IMR-90 (cell line): Measurements from ENCODE around the gene RUNX3. TPM values are rescaled to one million over a fixed set of nuclear protein-coding genes. Genes with fewer than 3 reads are reported as not detected.

Source experiments
- ATAC-seq: fragments of 200-7000 bp; cut with Tn5 transposase; 2 replicates; pipeline ENCODE4 v1.9.1; 2020; ENCODE audit warnings: low read depth, mild to moderate bottlenecking, moderate library complexity
- BruUV-seq: library from RNA; stranded (reverse); fragments of 400-500 nt; replicated peaks from 2 replicates; lab custom pipeline; 2021; lab: Mats Ljungman, UMichigan
- CTCF ChIA-PET: fragments of 300-600 bp; formaldehyde crosslinking; extraction: SDS; loops from one replicate; lab custom pipeline; 2021; ENCODE audit warnings: antibody characterized with exemption; lab: Yijun Ruan, JAX
- POLR2A ChIA-PET: fragments of 300-600 bp; sonication (Branson Sonifier 250); formaldehyde crosslinking; loops from one replicate; lab custom pipeline; 2022; ENCODE audit warnings: antibody characterized with exemption; ENCODE audit not compliant: unreplicated experiment; lab: Charles Lee
- DNase-seq: peaks from one replicate; pipeline ENCODE4 v3.0.0; 2013
- H2AFZ ChIP-seq: replicated peaks from 2 replicates; pipeline ENCODE3; 2013; ENCODE audit warnings: low read length, mild to moderate bottlenecking; ENCODE audit not compliant: poor library complexity
- H2AK5ac ChIP-seq: 2 replicates; pipeline ENCODE4 v1.6.1; 2013; ENCODE audit warnings: low read depth, low read length, inconsistent platforms
- H2AK9ac ChIP-seq: replicated peaks from 2 replicates; pipeline ENCODE3; 2013; ENCODE audit warnings: mild to moderate bottlenecking, low read depth, low read length, moderate library complexity; ENCODE audit not compliant: poor library complexity
- H2BK120ac ChIP-seq: 2 replicates; pipeline ENCODE4 v1.6.1; 2013; ENCODE audit warnings: low read depth, low read length, inconsistent platforms
- H2BK15ac ChIP-seq: 3 replicates; pipeline ENCODE4 v1.6.1; 2013; ENCODE audit warnings: low read depth, low read length, inconsistent platforms
- H2BK20ac ChIP-seq: 2 replicates; pipeline ENCODE4 v1.6.1; 2013; ENCODE audit warnings: low read depth, mild to moderate bottlenecking, inconsistent platforms, low read length, moderate library complexity
- H2BK5ac ChIP-seq: 2 replicates; pipeline ENCODE4 v1.6.1; 2013; ENCODE audit warnings: mild to moderate bottlenecking, low read depth, low read length, inconsistent platforms; ENCODE audit not compliant: poor library complexity, severe bottlenecking
- H3K14ac ChIP-seq: replicated peaks from 2 replicates; pipeline ENCODE4 v1.6.1; 2013; ENCODE audit warnings: low read depth, low read length, inconsistent platforms
- H3K18ac ChIP-seq: 2 replicates; pipeline ENCODE4 v1.6.1; 2013; ENCODE audit warnings: low read depth, low read length, control low read depth
- H3K23ac ChIP-seq: 2 replicates; pipeline ENCODE4 v1.6.1; 2013; ENCODE audit warnings: low read depth, low read length, inconsistent platforms
- H3K27ac ChIP-seq: 2 replicates; pipeline ENCODE4 v1.5.1; 2013; ENCODE audit warnings: mild to moderate bottlenecking, control low read depth, low read length; ENCODE audit not compliant: insufficient read depth
- H3K27me3 ChIP-seq: 2 replicates; pipeline ENCODE4 v1.6.1; 2013; ENCODE audit warnings: low read length; ENCODE audit not compliant: control insufficient read depth, insufficient read depth
- H3K36me3 ChIP-seq: 2 replicates; pipeline ENCODE4 v1.6.1; 2013; ENCODE audit warnings: low read length, mixed read lengths; ENCODE audit not compliant: control insufficient read depth, insufficient read depth
- H3K4ac ChIP-seq: 2 replicates; pipeline ENCODE4 v1.6.1; 2013; ENCODE audit warnings: low read depth, low read length, inconsistent platforms
- H3K4me1 ChIP-seq: 2 replicates; pipeline ENCODE4 v1.6.1; 2013; ENCODE audit warnings: low read length, mixed read lengths; ENCODE audit not compliant: control insufficient read depth, insufficient read depth
- H3K4me2 ChIP-seq: 2 replicates; pipeline ENCODE4 v1.6.1; 2013; ENCODE audit warnings: low read depth, mild to moderate bottlenecking, control low read depth, low read length, moderate library complexity
- H3K4me3 ChIP-seq: 2 replicates; pipeline ENCODE4 v1.5.1; 2013; ENCODE audit warnings: low read depth, mild to moderate bottlenecking, control low read depth, low read length, moderate library complexity; ENCODE audit not compliant: insufficient read depth
- H3K56ac ChIP-seq: 2 replicates; pipeline ENCODE4 v1.6.1; 2013; ENCODE audit warnings: low read length, inconsistent platforms; ENCODE audit not compliant: insufficient read depth; ENCODE audit errors: extremely low read depth
- H3K79me1 ChIP-seq, 2 experiments: 2 replicates each; pipeline ENCODE4 v1.6.1; 2013; ENCODE audit warnings: low read length in 2 of 2, inconsistent platforms in 1 of 2, low read depth in 1 of 2
- H3K9ac ChIP-seq: 2 replicates; pipeline ENCODE4 v1.6.1; 2013; ENCODE audit warnings: low read depth, low read length, control low read depth
- H3K9me1 ChIP-seq: 2 replicates; pipeline ENCODE4 v1.6.1; 2013; ENCODE audit warnings: low read length, inconsistent platforms; ENCODE audit not compliant: insufficient read depth
- H3K9me3 ChIP-seq: 2 replicates; pipeline ENCODE4 v1.6.1; 2013; ENCODE audit warnings: low read length; ENCODE audit not compliant: control insufficient read depth, insufficient read depth
- H4K20me1 ChIP-seq: 2 replicates; pipeline ENCODE4 v1.6.1; 2013; ENCODE audit warnings: low read length, inconsistent platforms; ENCODE audit not compliant: insufficient read depth
- H4K5ac ChIP-seq: 2 replicates; pipeline ENCODE4 v1.6.1; 2013; ENCODE audit warnings: mild to moderate bottlenecking, low read depth, low read length, control low read depth
- H4K8ac ChIP-seq, 2 experiments: 2 replicates each; pipeline ENCODE4 v1.6.1; 2013; ENCODE audit warnings: low read depth in 2 of 2, low read length in 2 of 2, control low read depth in 1 of 2, inconsistent platforms in 1 of 2
- H4K91ac ChIP-seq: 2 replicates; pipeline ENCODE4 v1.6.1; 2013; ENCODE audit warnings: low read depth, low read length, inconsistent platforms; ENCODE audit not compliant: insufficient read depth
- CEBPB ChIP-seq: IDR thresholded peaks from 2 replicates; pipeline ENCODE4 v1.6.1; 2012; ENCODE audit warnings: low read depth, low read length, improper control_type of control experiment
- RCOR1 ChIP-seq: IDR thresholded peaks from 2 replicates; pipeline ENCODE4 v1.6.1; 2012; ENCODE audit warnings: mild to moderate bottlenecking, low read length, improper control_type of control experiment; ENCODE audit not compliant: insufficient replicate concordance
- WGBS, 2 experiments: methylation state at CpG; one replicate each; pipeline versions ENCODE4 v1.1.5 to v1.1.7; 2013; ENCODE audit warnings: missing lambda C conversion rate in 2 of 2; ENCODE audit not compliant: insufficient read length in 1 of 2; ENCODE audit errors: extremely low coverage in 2 of 2; 5-methylcytosine and 5-hydroxymethylcytosine counted together
- dilution Hi-C: fragments of 300-500 bp; cut with HindIII; formaldehyde crosslinking; loops from one replicate; pipeline ENCODE4 v1.14.3; 2018; ENCODE audit warnings: low sequenced_read_pairs; ENCODE audit not compliant: unreplicated experiment
- in situ Hi-C: fragments of 300-500 bp; cut with MboI; formaldehyde crosslinking; loops from 3 replicates; pipeline ENCODE4 v1.14.3; 2019; ENCODE audit warnings: low sequenced_read_pairs, inconsistent platforms, mixed read lengths
- intact Hi-C: fragments of 100-400 bp; cut with micrococcal nuclease; formaldehyde crosslinking; loops from 2 replicates; pipeline ENCODE4 v1.10.0; 2022
- polyA plus RNA-seq, 3 experiments: library from polyadenylated mRNA; depleted of rRNA; stranded (reverse); fragments of >200 nt; gene quantifications; 2 replicates each; pipeline ENCODE4 v1.2.3, GENCODE V29; 2012; ENCODE audit warnings: low replicate concordance in 1 of 3
- total RNA-seq: library from RNA; depleted of rRNA; stranded (reverse); fragments of >200 nt; gene quantifications from 2 replicates; pipeline ENCODE4 v1.2.3, GENCODE V29; 2012

The RUNX3 gene
- total and polyA plus RNA-seq, 2 of the 4 experiments (the other 2 are of a cell fraction) = 0.07 TPM; not detected in 1

- Histone ChIP-seq H3K79me1 (0 out of 4 replicates have a peak, but pooled peaks cover 0 to 3% of the 10 kb centered on the region in 2 experiments), H3K4me2 (no peak overlapping the region), H4K91ac (no peak overlapping the region; the same call in 1 of the 2 replicates), H3K27me3 (peaks cover 3% of the 10 kb centered on the region), H4K20me1 (no peaks in the 10 kb centered on the region), H3K9me1 (peaks cover 12% of the 10 kb centered on the region), H3K36me3 (no peaks in the 10 kb centered on the region), H2BK5ac (no peak overlapping the region), H2AFZ (peak overlapping the region; percentile 9), H3K4ac (peak overlapping the region; percentile 93; the same call in 1 of the 2 replicates), H4K8ac (peak overlapping the region; percentile 24 to 85; a peak in 2 of 4 replicates), H3K14ac (peak overlapping the region; percentile 59; the same call in 1 of the 2 replicates), H4K5ac (no peak overlapping the region), H2AK9ac (no peak overlapping the region), H3K4me3 (no peak overlapping the region), H2BK15ac (0 out of 3 replicates have a peak overlapping the region, but pooled peaks have one; percentile 54), H3K9ac (no peak overlapping the region), H3K18ac (no peak overlapping the region), H2AK5ac (peak overlapping the region; percentile 92), H3K4me1 (peaks cover 24% of the 10 kb centered on the region), H3K56ac (no peak overlapping the region), H2BK20ac (no peak overlapping the region; the same call in 1 of the 2 replicates), H3K9me3 (peaks cover 17% of the 10 kb centered on the region), H3K23ac (no peak overlapping the region), H3K27ac (no peak overlapping the region), H2BK120ac (peak overlapping the region; percentile 96; the same call in 1 of the 2 replicates)
- DNase-seq (no peak), ATAC-seq (no peak)
- dilution Hi-C loops (no loop called here), in situ Hi-C loops (no loop called here), intact Hi-C loops (no loop called here)
- BruUV-seq = no TSS peak
- TF ChIP-seq RCOR1 = no peak
- TF ChIP-seq CEBPB = peak; percentile 34; the same call in 1 of the 2 replicates
- ChIA-PET CTCF (no interaction called here), POLR2A (no interaction called here)
- 48% methylated on average over 2 of the region's 5 CpGs; no CpG with 5 or more reads in 1 of the 2 experiments for WGBS, 2 experiments
Observed at GRCh38 chr1:24973315-24973714, 43.2 kb upstream of the RUNX3 start.
